D341Med (cell line): ENCODE measurements around the gene CRISPLD2.

ENCODE experiments used
- DNase-seq: peaks from one replicate; pipeline ENCODE4 v3.0.0; 2012; ENCODE audit warnings: low spot score

The CRISPLD2 gene

GRCh38 chr16:84913315-84913714, 93.5 kb downstream of the CRISPLD2 start:
- DNase-seq = no peak

DNA sequence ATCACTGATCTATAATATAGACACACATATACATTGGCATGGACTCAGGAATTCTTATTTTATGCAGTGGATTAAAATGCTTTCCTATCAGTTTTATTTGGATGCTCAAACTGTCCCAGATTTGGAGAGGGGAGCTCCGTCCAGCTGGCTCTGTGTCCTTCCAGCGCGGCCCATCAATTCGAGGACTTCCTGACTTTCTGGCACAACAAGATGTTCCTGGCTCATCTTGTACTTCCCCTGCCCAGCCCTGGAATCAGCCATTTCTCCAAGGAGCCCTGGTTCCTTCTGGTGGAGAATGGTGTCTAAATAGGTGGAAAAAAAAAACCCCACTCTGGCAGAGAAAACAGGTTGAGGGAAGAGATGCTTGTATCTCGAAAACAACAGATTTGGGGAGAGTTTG, 94.5 kb downstream of the CRISPLD2 start:
- no peak for DNase-seq

DNA sequence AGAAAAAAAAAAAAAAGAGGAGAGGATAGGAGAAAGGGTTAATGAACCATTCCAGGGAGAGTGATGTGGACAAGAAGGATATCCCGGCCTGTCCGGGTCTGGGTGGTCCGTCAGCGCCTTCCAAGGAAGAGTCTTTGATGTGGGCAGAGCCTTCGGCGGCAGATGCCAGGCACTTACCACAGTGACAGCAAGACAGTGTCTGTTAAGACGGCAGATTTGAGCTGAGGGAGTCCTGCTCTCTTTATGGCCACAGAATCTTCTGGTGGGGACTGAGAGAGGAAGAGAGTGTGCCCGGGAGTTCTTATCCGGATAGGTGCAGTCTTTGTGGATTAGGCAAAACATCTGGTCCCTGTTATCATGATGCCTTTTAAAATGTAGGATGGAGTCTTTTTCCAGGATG, 96.4 kb downstream of the CRISPLD2 start:
- DNase-seq = no peak

DNA sequence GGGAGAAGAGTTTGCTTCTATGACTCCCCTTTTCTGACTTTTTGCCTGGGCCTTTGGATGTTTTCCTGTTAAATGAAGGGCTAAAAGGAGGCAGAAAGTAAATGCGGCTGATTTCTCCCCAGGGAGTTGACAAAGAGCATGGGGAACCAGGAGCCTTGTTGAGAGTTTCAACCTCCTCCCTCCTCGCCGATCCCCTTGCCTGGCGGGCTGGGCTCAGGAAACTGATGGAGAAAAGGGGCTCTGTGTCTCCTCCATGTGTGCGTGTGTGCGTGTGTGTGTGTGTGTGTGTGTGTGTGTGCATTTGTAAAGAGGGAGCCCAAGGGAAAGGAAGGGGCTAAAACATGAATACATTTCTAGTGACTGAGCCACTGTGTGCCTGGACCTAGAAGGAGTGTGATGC, 97.1 kb downstream of the CRISPLD2 start:
- no peak for DNase-seq

DNA sequence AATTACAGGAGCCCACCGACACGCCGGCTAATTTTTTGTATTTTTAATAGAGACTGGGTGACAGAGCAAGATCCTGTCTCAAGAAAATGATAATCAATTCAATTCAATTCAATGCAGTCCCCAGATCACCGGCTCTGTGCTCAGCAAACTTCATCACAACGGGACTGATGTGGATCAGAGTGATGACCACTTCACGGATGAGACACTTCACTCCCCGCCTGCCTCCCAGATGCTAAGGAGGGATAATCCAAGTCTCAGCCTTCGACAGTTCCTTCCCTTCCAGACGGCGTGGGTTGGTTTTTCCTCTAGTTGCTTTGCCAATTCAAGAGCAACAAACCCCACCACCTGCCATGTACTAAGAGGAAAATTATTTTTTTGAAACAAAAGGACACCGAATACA, 97.7 kb downstream of the CRISPLD2 start:
- DNase-seq = no peak

GRCh38 chr16:84918006-84918909, 98.5 kb downstream of the CRISPLD2 start:
- DNase-seq = no peak

DNA sequence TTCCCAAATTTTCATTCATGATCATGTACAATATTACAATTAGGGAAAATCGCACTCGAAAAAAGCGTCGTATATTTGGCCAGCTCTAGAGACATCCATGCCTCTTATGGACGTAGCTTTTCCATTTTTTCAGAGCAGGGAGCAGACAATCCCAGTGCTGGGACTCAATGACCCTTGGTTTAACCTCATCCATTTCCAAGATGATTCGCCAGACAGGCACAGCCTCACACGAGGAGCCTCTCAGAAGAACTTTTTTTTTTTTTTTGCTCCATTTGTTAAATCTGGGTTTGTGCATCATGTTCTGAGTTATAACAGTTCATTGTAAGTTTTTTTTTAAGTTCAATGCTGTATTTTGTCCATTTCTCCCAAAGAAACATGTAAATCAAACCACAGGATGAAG, 99.5 kb downstream of the CRISPLD2 start:
- DNase-seq = no peak

- no peak for DNase-seq
Measured at GRCh38 chr16:84919708-84920107, 99.9 kb downstream of the CRISPLD2 start.

DNA sequence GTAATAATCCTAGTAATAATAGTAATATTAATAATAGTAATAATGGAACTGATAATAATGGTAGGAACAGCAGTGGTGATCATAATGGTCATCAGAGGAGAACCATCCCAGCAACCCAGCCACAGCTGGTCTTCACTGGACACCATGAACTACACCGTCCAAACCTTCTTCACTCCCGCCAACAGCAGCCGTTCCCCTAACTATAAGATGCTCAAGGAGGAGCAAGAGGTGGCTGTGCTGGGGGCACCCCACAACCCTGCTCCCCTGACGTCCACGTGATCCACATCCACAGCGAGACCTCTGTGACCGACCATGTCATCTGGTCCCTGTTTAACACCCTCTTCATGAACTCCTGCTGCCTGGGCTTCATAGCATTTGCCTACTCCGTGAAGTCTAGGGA, 100.5 kb downstream of the CRISPLD2 start:
- no peak for DNase-seq

DNA sequence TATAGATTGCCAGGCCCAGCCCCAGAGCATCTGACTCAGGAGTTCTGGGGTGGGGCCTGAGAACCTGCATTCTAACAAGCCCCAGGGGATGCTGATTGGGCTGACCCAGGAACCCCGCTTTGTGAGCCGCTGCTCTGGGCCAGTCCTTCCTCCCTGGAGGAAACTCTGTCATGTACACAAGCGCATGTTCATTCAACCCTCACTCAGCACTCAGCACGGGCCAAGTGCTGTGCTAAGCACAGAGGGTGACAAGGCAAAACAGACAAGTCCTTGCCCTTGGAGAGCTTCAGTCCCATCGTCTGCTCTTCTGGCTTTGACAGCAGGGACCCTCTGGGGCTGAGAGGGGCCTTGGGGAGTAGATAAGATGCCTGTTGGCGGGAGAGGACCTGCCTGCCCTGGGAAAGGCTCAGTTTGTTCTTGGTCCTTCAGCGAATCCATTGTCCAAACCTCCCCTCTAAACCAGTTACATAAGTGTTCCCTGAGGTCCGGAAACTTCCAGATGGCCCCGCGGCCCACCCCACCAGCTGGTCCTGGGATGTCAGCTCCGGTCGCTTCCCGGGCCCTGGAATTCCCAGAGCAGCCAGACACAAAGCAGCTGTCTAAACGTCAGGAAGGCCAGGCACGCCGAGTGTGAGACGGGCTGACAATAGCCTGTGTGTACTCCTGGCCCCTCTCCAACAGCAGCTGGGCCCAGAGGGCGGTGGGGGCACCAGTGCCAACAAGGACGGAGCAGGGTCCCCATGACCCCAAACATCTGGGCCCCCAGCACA, 102.8 kb downstream of the CRISPLD2 start:
- no peak for DNase-seq

DNA sequence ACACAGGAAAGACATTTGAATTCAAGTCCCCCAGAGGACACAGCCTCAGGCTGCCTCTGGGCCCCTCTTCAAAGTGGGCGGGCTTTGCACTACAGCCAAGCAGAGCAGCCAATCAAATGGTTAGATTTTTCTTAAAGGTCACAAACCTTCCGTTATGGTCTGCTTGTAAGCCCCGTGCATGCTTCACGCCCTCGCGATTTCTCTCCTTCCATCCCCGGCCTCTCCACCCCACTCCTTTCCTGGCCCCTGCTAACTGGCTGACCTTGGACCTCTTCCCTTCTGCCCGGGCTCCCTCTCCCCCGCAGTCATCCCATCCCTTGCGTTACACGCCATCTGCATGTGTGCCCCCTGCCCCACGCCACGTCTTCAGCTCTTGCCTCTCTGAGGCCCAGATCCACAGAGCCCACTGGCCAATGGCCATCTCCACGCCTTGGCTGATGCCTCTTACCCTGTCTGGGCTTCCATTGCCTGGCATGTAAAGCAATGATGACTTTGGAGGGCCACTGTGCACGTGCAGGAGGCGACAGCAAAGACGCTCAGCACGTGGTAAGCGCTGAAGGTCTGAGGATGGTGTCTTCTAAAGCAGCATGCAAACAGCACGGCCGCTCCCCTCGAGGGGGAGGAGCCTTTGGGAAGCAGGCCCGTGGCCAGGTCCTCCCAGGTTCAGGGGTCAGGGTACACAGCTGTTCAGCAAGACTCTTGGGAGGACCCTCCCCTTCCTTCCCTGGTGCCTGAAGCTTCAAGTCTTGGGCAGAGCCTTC, 104.7 kb downstream of the CRISPLD2 start:
- DNase-seq = no peak

DNA sequence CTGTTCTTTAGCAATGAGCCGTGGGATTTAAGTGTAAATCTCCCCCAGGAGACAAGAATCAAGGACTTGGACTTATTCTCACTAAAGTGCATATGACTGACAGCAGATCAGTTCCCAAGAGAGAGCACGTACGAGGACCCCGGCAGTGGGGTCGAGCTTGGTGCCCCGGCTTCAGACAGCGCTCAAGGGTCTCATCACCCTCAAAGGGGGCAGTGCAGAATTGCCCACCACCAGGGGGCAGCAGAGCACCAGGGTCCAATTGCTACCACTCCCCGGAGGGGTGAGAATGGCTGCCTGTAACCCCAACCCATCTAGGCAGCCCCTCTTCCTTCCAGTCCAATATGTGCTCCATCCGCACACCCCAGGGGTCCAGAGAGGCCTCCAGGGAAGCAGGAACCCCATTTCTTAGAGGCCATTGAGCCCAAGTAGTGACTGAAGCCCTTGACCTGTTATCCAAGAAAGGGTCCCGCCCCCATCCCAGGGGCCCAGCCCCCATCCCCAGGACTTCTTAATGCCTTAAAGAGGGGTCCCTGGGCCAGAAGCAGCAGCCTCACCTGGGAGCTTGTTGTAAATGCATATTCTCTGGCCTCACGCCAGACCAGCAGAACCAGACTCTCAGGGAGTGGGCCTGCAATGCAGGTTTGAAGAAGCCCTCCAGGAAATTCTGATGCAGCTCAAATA, 105.4 kb downstream of the CRISPLD2 start:
- peak; percentile 77 for DNase-seq

DNA sequence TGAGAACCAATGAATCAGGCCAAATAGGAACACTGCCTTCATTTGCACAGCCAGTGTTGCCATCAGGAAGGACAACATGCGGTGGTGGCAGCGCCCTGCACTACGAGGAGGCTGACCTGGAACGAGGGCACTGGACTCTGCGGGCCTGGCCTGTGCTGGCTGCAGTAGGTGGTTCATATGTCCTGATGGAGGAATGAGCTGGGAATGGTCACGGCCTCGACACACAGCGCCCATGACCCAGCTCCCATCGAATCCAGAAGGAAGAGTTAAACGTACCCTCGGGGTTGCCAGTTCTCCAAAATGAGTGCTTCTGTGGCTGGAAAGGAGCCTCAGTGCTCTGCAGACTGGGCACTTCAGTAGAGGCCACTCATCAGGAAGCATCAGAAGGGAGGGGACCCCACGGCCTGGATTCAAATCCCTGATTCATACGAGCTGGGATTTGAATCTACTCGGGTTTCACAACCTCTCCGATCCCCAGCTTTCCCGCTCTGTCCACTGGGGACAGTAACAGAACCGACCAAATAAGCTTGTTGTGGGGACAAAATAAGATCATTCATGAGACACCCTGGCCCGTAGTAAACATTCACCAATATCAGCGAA, 106.1 kb downstream of the CRISPLD2 start:
- DNase-seq = no peak

DNA sequence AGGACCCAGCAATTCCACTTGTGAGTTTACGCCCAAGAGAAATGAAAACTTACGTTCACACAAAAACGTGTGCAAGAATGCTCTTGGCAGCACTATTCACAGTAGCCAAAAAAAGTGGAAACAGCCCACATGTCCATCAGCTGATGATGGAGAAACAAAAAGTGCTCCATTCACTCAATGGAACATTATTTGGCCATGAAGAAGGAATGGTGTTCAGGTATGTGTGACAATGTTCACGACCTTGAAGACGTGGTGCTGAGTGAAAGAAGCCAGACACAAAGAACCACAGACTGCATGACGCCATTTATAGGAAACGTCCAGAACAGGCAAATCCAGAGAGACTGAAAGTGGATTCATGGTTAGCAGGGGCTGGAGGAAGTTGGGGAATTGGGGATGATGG, 106.7 kb downstream of the CRISPLD2 start:
- no peak for DNase-seq

- no peak for DNase-seq
Measured at GRCh38 chr16:84927621-84928591, 108.1 kb downstream of the CRISPLD2 start.

DNA sequence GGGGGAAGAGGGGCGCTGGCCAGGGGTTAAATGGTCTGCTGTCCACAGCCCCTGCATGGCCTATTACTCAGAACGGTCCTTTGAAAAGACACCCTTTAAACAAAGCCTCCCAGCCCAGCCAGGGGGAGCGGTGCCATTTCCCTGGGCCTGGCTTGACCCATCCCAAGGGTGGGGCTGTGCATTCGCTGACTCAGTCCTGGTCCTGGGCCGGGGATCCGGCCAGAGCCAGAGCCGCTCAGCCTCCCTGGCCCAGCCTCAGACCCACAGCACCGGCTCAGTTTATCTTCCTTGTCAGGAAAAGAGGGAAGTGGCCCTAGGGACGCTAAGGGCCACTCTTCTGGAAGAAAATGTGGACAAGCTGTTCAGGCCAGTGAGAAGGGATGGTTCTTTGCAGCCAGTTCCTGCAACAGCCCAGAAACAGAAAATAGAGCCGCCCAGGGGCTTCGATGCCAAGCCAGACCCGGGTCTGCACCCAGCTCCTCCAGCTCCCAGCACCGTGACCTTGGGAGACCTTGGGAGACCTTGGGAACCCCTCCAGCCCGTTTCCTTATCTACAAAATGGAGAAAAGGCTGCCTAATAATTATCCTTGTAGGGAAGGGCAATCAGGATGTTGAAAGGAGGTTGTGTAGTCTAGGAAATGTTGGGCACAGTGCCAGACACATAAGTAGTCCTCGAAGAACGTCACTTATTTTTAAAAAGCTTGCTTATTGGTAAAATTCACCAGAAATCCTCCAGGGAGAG, 109.1 kb downstream of the CRISPLD2 start:
- no peak for DNase-seq

GRCh38 chr16:84929421-84930297, 109.9 kb downstream of the CRISPLD2 start:
- DNase-seq = no peak

GRCh38 chr16:84930298-84931106, 110.7 kb downstream of the CRISPLD2 start:
- DNase-seq = no peak
